ENCODE measurements around the gene VILL. TPM values are rescaled to one million over a fixed set of nuclear protein-coding genes. Genes with fewer than 3 reads are reported as not detected.
"Not testable (repeated sequence)": the region's sequence is repeated elsewhere in the genome, so short reads cannot be mapped to it uniquely, and the experiment has no call there.

VILL gene
- polyA plus RNA-seq, 1 experiment, result 8.8 TPM

- no peaks in the 10 kb centered on the region; the same call in 1 of the 2 replicates for H3K36me3 ChIP-seq (ENCODE audit: control insufficient read depth, insufficient read depth, low read length)
- no peak overlapping the region for H3K4me3 ChIP-seq (ENCODE audit: low read depth, low read length)
- no peak for DNase-seq (ENCODE audit: low read depth)
- no peak for TF ChIP-seq CTCF (IDR thresholded peaks at IDR 0.05; ENCODE audit: insufficient read depth, low read depth, low read length)
- CTCF ChIA-PET, result interaction anchor here (0.7 to 1.2 kb wide), 3 partner anchors 9 to 20 kb away, joined by 3 to 4 read pairs (median 3); no protein-coding TSS in a partner anchor
- H3K27me3 ChIP-seq (ENCODE audit: control insufficient read depth, insufficient read depth, low read length), result no peaks in the 10 kb centered on the region
- POLR2A ChIA-PET, result no interaction called here
Measured at GRCh38 chr3:37987315-37987697, 3.3 kb upstream of the VILL start.

GRCh38 chr3:37987751-37988179, 2.8 kb upstream of the VILL start:
- CTCF ChIA-PET, result interaction anchor here (0.7 to 1.2 kb wide), 3 partner anchors 9 to 20 kb away, joined by 3 to 4 read pairs (median 3); no protein-coding TSS in a partner anchor
- no peaks in the 10 kb centered on the region for H3K27me3 ChIP-seq (ENCODE audit: control insufficient read depth, insufficient read depth, low read length)
- no peak for TF ChIP-seq CTCF (IDR thresholded peaks at IDR 0.05; ENCODE audit: insufficient read depth, low read depth, low read length)
- no peak overlapping the region for H3K4me3 ChIP-seq (ENCODE audit: low read depth, low read length)
- POLR2A ChIA-PET, result no interaction called here
- no peaks in the 10 kb centered on the region; the same call in 1 of the 2 replicates for H3K36me3 ChIP-seq (ENCODE audit: control insufficient read depth, insufficient read depth, low read length)
- DNase-seq (ENCODE audit: low read depth), result no peak

GRCh38 chr3:37988376-37988775, 2.2 kb upstream of the VILL start:
- H3K36me3 ChIP-seq (ENCODE audit: control insufficient read depth, insufficient read depth, low read length); H3K27me3 ChIP-seq (ENCODE audit: control insufficient read depth, insufficient read depth, low read length); H3K4me3 ChIP-seq (ENCODE audit: low read depth, low read length); DNase-seq (ENCODE audit: low read depth): not testable (repeated sequence)
- CTCF ChIA-PET, result interaction anchor here (1.2 kb wide), 1 partner anchor 21 kb away, joined by 4 read pairs; no protein-coding TSS in a partner anchor
- POLR2A ChIA-PET, result interaction anchor here (0.6 kb wide), 1 partner anchor 9 kb away, joined by 4 read pairs; no protein-coding TSS in a partner anchor

GRCh38 chr3:37988931-37989525, 1.6 kb upstream of the VILL start:
- TF ChIP-seq CTCF (IDR thresholded peaks at IDR 0.05; ENCODE audit: insufficient read depth, low read depth, low read length), result no peak
- CTCF ChIA-PET, result interaction anchor here (0.7 to 1.3 kb wide), 2 partner anchors 9 to 134 kb away, joined by 3 read pairs; no protein-coding TSS in a partner anchor
- Histone ChIP-seq H3K4me3 (ENCODE audit: low read depth, low read length) (no peak overlapping the region), H3K36me3 (ENCODE audit: control insufficient read depth, insufficient read depth, low read length) (no peaks in the 10 kb centered on the region), H3K27me3 (ENCODE audit: control insufficient read depth, insufficient read depth, low read length) (no peaks in the 10 kb centered on the region)
- POLR2A ChIA-PET, result interaction anchor here (0.6 kb wide), 1 partner anchor 9 kb away, joined by 4 read pairs; no protein-coding TSS in a partner anchor
- no peak for DNase-seq (ENCODE audit: low read depth)

GRCh38 chr3:37989821-37990480, 635 bp upstream of the VILL start:
- ChIA-PET CTCF (interaction anchor here (1.3 kb wide), 1 partner anchor 135 kb away, joined by 3 read pairs; no protein-coding TSS in a partner anchor), POLR2A (no interaction called here)
- no peak overlapping the region for H3K4me3 ChIP-seq (ENCODE audit: low read depth, low read length)
- no peak for TF ChIP-seq CTCF (IDR thresholded peaks at IDR 0.05; ENCODE audit: insufficient read depth, low read depth, low read length)
- H3K27me3 ChIP-seq (ENCODE audit: control insufficient read depth, insufficient read depth, low read length), result no peaks in the 10 kb centered on the region
- DNase-seq (ENCODE audit: low read depth), result no peak
- H3K36me3 ChIP-seq (ENCODE audit: control insufficient read depth, insufficient read depth, low read length), result no peaks in the 10 kb centered on the region

All from BJ (cell line).